OCI-LY7 (cell line): Measurements from ENCODE around the gene GRK6. TPM values are rescaled to one million over a fixed set of nuclear protein-coding genes. Genes with fewer than 3 reads are reported as not detected.

ENCODE experiments used
- BruUV-seq: library from RNA; stranded (reverse); fragments of 400-500 nt; replicated peaks from 2 replicates; lab custom pipeline; 2021; lab: Mats Ljungman, UMichigan
- CTCF ChIA-PET: fragments of 300-600 bp; sonication (Branson Sonifier 250); formaldehyde crosslinking; loops from one replicate; lab custom pipeline; 2022; ENCODE audit warnings: antibody characterized with exemption; ENCODE audit not compliant: unreplicated experiment; lab: Charles Lee
- POLR2A ChIA-PET: fragments of 300-600 bp; sonication (Branson Sonifier 250); formaldehyde crosslinking; loops from one replicate; lab custom pipeline; 2022; ENCODE audit warnings: antibody characterized with exemption; lab: Charles Lee
- DNase-seq: peaks from one replicate; pipeline ENCODE4 v3.0.0-alpha.2; 2015; ENCODE audit warnings: low spot score
- H2AFZ ChIP-seq: fragments of 200-600 bp; sonication (generic), shearing (Covaris generic); 2 replicates; pipeline ENCODE4 v1.6.1; 2014; ENCODE audit warnings: mild to moderate bottlenecking, antibody characterized with exemption, low read length, moderate library complexity
- H3K27ac ChIP-seq: fragments of 200-600 bp; sonication (generic); 2 replicates; pipeline ENCODE4 v1.5.1; 2014; ENCODE audit warnings: mixed run types, low read depth, mild to moderate bottlenecking, moderate library complexity, low read length, inconsistent platforms; ENCODE audit not compliant: poor library complexity, severe bottlenecking
- H3K36me3 ChIP-seq: fragments of 200-600 bp; sonication (generic); 2 replicates; pipeline ENCODE4 v1.6.1; 2014; ENCODE audit warnings: mild to moderate bottlenecking, antibody characterized with exemption, low read length, moderate library complexity, mixed read lengths; ENCODE audit not compliant: insufficient read depth
- H3K4me1 ChIP-seq: fragments of 200-600 bp; sonication (generic); 2 replicates; pipeline ENCODE4 v1.5.1; 2014; ENCODE audit warnings: mild to moderate bottlenecking, low read length; ENCODE audit not compliant: insufficient read depth, poor library complexity, severe bottlenecking
- H3K4me2 ChIP-seq: fragments of 200-600 bp; sonication (generic); 2 replicates; pipeline ENCODE4 v1.6.1; 2014; ENCODE audit warnings: mild to moderate bottlenecking, low read length
- H3K4me3 ChIP-seq: fragments of 200-600 bp; sonication (generic); 2 replicates; pipeline ENCODE4 v1.5.1; 2014; ENCODE audit warnings: mild to moderate bottlenecking, low read depth, low read length; ENCODE audit not compliant: poor library complexity, severe bottlenecking
- H3K79me2 ChIP-seq: fragments of 200-600 bp; sonication (generic); 2 replicates; pipeline ENCODE4 v1.6.1; 2016; ENCODE audit warnings: low read depth, mild to moderate bottlenecking, low read length, moderate library complexity, mixed read lengths; ENCODE audit not compliant: insufficient read depth
- H3K9me2 ChIP-seq: fragments of 200-600 bp; sonication (generic); 2 replicates; pipeline ENCODE4 v1.6.1; 2016; ENCODE audit warnings: mild to moderate bottlenecking, low read length, mixed read lengths; ENCODE audit not compliant: insufficient read depth
- H3K9me3 ChIP-seq: fragments of 200-600 bp; sonication (generic); 2 replicates; pipeline ENCODE4 v1.6.1; 2014; ENCODE audit warnings: mild to moderate bottlenecking, mixed run types, low read length, mixed read lengths
- H4K20me1 ChIP-seq: fragments of 200-600 bp; sonication (generic); 2 replicates; pipeline ENCODE4 v1.6.1; 2014; ENCODE audit warnings: mild to moderate bottlenecking, antibody characterized with exemption, low read length, moderate library complexity, mixed read lengths; ENCODE audit not compliant: insufficient read depth
- CTCF ChIP-seq: fragments of 200-600 bp; sonication (generic); conservative IDR thresholded peaks from 2 replicates; pipeline ENCODE4 v1.5.1; 2014; ENCODE audit warnings: mild to moderate bottlenecking, antibody characterized with exemption, low read length, moderate library complexity, mixed read lengths
- EZH2phosphoT487 ChIP-seq: fragments of 200-600 bp; sonication (generic); IDR thresholded peaks from 2 replicates; pipeline ENCODE4 v1.6.1; 2018; ENCODE audit warnings: low read depth, borderline replicate concordance, mild to moderate bottlenecking, mixed run types, antibody characterized with exemption, low read length, moderate library complexity, mixed read lengths
- intact Hi-C: fragments of 100-400 bp; cut with micrococcal nuclease; formaldehyde crosslinking; loops from one replicate; pipeline ENCODE4 v1.10.0; 2022; ENCODE audit not compliant: unreplicated experiment
- total RNA-seq, 2 experiments: library from RNA; depleted of rRNA in 1 of 2; stranded (reverse); fragments of >200 nt in 1 of 2; shearing (Covaris generic) in 1 of 2; gene quantifications; 2 replicates each; pipeline ENCODE4 v1.2.3, GENCODE V29; 2014 to 2022

GRK6 gene
- total RNA-seq, 2 experiments from 2014 or later, result 46.2 to 99.4 TPM

DNA sequence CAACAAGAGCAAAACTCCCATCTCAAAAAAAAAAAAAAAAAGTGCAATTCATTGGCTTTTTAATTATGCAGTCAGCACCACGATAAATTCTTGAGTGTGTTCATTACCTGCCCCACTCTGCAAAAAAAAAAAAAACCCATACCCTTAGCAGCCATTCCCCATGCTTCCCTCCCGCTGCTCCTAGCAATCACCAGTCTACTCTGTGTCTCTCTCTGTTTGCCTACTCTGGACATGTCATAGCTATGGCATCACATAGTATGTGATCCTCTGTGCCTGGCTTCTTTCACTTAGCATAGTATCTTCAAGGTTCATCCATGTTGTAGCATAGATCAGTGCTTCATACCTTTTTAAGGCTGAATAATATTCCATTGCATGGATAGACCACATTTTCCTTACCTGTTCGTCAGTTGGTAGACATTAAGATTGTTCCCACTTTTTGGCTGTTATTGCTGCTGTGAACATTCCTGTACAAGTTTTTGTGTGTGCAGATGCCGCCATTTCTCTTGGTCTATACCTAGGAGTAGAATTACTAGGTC is 13.1 kb downstream of the GRK6 start:
- H3K4me2 ChIP-seq, result no peak overlapping the region
- DNase-seq, result no peak
- H2AFZ ChIP-seq, result no peak overlapping the region
- H3K27ac ChIP-seq, result no peak overlapping the region
- ChIA-PET CTCF (interaction anchor here (0.6 to 1.0 kb wide), 2 partner anchors 36 to 53 kb away, joined by 3 read pairs; no protein-coding TSS in a partner anchor), POLR2A (interaction anchor here (0.6 to 1.1 kb wide), 3 partner anchors 28 to 127 kb away, joined by 3 read pairs; no protein-coding TSS in a partner anchor)
- no peaks in the 10 kb centered on the region for H3K9me3 ChIP-seq
- peaks cover 77% of the 10 kb centered on the region for H3K36me3 ChIP-seq
- no TSS peak for BruUV-seq
- no peaks in the 10 kb centered on the region for H4K20me1 ChIP-seq
- TF ChIP-seq CTCF (no peak), EZH2phosphoT487 (no peak)
- intact Hi-C loops, result no loop called here
- H3K9me2 ChIP-seq, result no peaks in the 10 kb centered on the region
- H3K4me1 ChIP-seq, result peaks cover 6% of the 10 kb centered on the region
- H3K4me3 ChIP-seq, result no peak overlapping the region
- no peaks in the 10 kb centered on the region for H3K79me2 ChIP-seq

DNA sequence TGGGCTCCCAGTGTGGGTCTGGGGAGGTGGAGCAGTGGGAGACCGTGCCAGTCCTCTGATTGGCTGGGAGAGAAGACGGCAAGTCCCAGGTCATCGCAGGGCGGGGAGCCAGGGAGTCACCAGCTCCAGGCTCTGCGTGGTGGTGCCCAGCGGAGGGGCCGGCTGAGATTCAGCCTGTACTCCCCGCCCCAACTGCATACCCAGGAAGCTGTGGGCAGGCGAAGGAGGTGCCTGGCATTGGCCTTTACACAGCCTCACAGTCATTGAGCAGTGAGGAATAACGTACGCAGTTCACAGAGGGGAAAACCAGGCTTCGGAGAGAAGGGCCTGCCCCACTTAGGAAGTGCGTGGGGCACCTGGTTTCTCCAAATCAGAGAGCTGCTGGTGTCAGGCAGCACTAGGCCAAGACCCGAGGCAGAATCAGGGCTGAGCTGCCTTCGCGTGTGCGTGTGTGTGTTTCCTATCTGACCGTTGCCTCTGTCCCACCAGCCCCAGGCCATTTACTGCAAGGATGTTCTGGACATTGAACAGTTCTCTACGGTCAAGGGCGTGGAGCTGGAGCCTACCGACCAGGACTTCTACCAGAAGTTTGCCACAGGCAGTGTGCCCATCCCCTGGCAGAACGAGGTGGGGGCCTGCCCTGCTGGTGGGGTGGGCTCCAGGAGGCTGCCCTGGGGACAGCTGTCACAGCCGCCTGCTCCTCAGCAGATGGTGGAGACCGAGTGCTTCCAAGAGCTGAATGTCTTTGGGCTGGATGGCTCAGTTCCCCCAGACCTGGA is 13.9 kb downstream of the GRK6 start:
- DNase-seq, result no peak
- H3K9me3 ChIP-seq, result no peaks in the 10 kb centered on the region
- no peaks in the 10 kb centered on the region for H3K79me2 ChIP-seq
- ChIA-PET CTCF (interaction anchor here (0.6 kb wide), 1 partner anchor 52 kb away, joined by 3 read pairs; no protein-coding TSS in a partner anchor), POLR2A (interaction anchor here (1.1 kb wide), 1 partner anchor 51 kb away, joined by 3 read pairs; no protein-coding TSS in a partner anchor)
- H3K36me3 ChIP-seq, result peaks cover 68% of the 10 kb centered on the region
- peaks cover 14% of the 10 kb centered on the region for H3K4me1 ChIP-seq
- H3K4me3 ChIP-seq, result no peak overlapping the region
- no TSS peak for BruUV-seq
- TF ChIP-seq CTCF, result no peak
- TF ChIP-seq EZH2phosphoT487, result no peak
- intact Hi-C loops, result no loop called here
- H2AFZ ChIP-seq, result no peak overlapping the region
- no peaks in the 10 kb centered on the region for H3K9me2 ChIP-seq
- H3K4me2 ChIP-seq, result no peak overlapping the region
- H4K20me1 ChIP-seq, result no peaks in the 10 kb centered on the region
- H3K27ac ChIP-seq, result no peak overlapping the region
